ENCODE data around the gene HEXD. TPM values are rescaled to one million over a fixed set of nuclear protein-coding genes. Genes with fewer than 3 reads are reported as not detected.

Gene HEXD
- total RNA-seq, 4 donors from 2014 or later = 10.6 to 42.0 (median 12.9) TPM

GRCh38 chr17:82434216-82434565, 16.0 kb downstream of the HEXD start:
- no peak for DNase-seq
- 30% methylated on average over 2 of the region's 3 CpGs; no CpG with 5 or more reads in 1 of the 2 donors for WGBS, 2 donors
- Histone ChIP-seq H3K27ac (no peak overlapping the region), H3K27me3 (no peaks in the 10 kb centered on the region), H3K4me3 (no peak overlapping the region), H3K9me3 (no peaks in the 10 kb centered on the region), H3K4me1 (peaks cover 0 to 9% (median 0%) of the 10 kb centered on the region in 3 donors), H3K36me3 (peaks cover 0 to 64% (median 0%) of the 10 kb centered on the region in 3 donors)
- intact Hi-C loops (cut with DNase I) = no loop called here
- TF ChIP-seq CTCF (IDR thresholded peaks at IDR 0.05) (no peak), POLR2A (IDR thresholded peaks at IDR 0.05) (no peak)

GRCh38 chr17:82435103-82435502, 17.0 kb downstream of the HEXD start:
- Histone ChIP-seq H3K4me1 (peaks cover 0 to 14% (median 0%) of the 10 kb centered on the region in 3 donors), H3K27ac (no peak overlapping the region), H3K9me3 (no peaks in the 10 kb centered on the region), H3K27me3 (no peaks in the 10 kb centered on the region), H3K36me3 (peaks cover 0 to 71% (median 0%) of the 10 kb centered on the region in 3 donors), H3K4me3 (no peak overlapping the region)
- DNase-seq = no peak
- no peak for TF ChIP-seq CTCF (IDR thresholded peaks at IDR 0.05)
- TF ChIP-seq POLR2A (IDR thresholded peaks at IDR 0.05) = no peak
- intact Hi-C loops (cut with DNase I) = no loop called here
- WGBS, 2 donors = 60 to 89% methylated on average over 1 to 11 of the region's 12 CpGs

GRCh38 chr17:82435601-82436583, 17.7 kb downstream of the HEXD start:
- H3K9me3 ChIP-seq = no peaks in the 10 kb centered on the region
- intact Hi-C loops (cut with DNase I) = no loop called here
- H3K4me3 ChIP-seq = no peak overlapping the region
- H3K4me1 ChIP-seq = peaks cover 0 to 22% (median under 1%) of the 10 kb centered on the region in 3 donors
- peaks cover 0 to 64% (median 0%) of the 10 kb centered on the region in 3 donors for H3K36me3 ChIP-seq
- no peaks in the 10 kb centered on the region for H3K27me3 ChIP-seq
- no peak for DNase-seq
- WGBS, 2 donors = 81 to 89% methylated on average over 5 to 10 of the region's 43 CpGs
- TF ChIP-seq POLR2A (IDR thresholded peaks at IDR 0.05) (no peak), CTCF (IDR thresholded peaks at IDR 0.05) (no peak)
- H3K27ac ChIP-seq = no peak overlapping the region

- Histone ChIP-seq H3K27ac (no peak overlapping the region), H3K4me1 (peaks cover 0 to 31% (median 7%) of the 10 kb centered on the region in 3 donors), H3K9me3 (no peaks in the 10 kb centered on the region), H3K36me3 (peaks cover 0 to 67% (median 1%) of the 10 kb centered on the region in 3 donors), H3K4me3 (no peak overlapping the region), H3K27me3 (no peaks in the 10 kb centered on the region)
- 84 to 96% methylated on average over 10 to 12 of the region's 36 CpGs for WGBS, 2 donors
- intact Hi-C loops (cut with DNase I) = no loop called here
- TF ChIP-seq CTCF (IDR thresholded peaks at IDR 0.05) = no peak
- TF ChIP-seq POLR2A (IDR thresholded peaks at IDR 0.05) = no peak
- DNase-seq = no peak
These were observed 18.6 kb downstream of the HEXD start for GRCh38 chr17:82436601-82437324.

- Histone ChIP-seq H3K4me3 (no peak overlapping the region), H3K36me3 (peaks cover 5 to 73% (median 7%) of the 10 kb centered on the region in 3 donors), H3K27ac (no peak overlapping the region), H3K4me1 (peaks cover 0 to 31% (median 7%) of the 10 kb centered on the region in 3 donors), H3K27me3 (no peaks in the 10 kb centered on the region), H3K9me3 (no peaks in the 10 kb centered on the region)
- intact Hi-C loops (cut with DNase I) = no loop called here
- TF ChIP-seq POLR2A (IDR thresholded peaks at IDR 0.05) (no peak), CTCF (IDR thresholded peaks at IDR 0.05) (no peak)
- DNase-seq = no peak
- WGBS, 2 donors = 90 to 93% methylated on average over 3 to 6 of the region's 18 CpGs
These were observed 19.1 kb downstream of the HEXD start for GRCh38 chr17:82437325-82437668.

All from esophagus squamous epithelium (tissue), 5 donors.